Measurements from ENCODE around the gene TIMM22. TPM values are rescaled to one million over a fixed set of nuclear protein-coding genes. Genes with fewer than 3 reads are reported as not detected.

The TIMM22 gene
- total RNA-seq, 1 experiment from 2014 or later: 17.7 TPM

- intact Hi-C loops (cut with micrococcal nuclease): no loop called here
- ChIA-PET CTCF (no interaction called here), POLR2A (ENCODE audit: unreplicated experiment) (no interaction called here)
- Histone ChIP-seq H3K4me2 (ENCODE audit: low read length) (no peak overlapping the region), H4K20me1 (ENCODE audit: low read length) (no peaks in the 10 kb centered on the region), H3K36me3 (ENCODE audit: low read depth, low read length) (no peaks in the 10 kb centered on the region), H3K27me3 (ENCODE audit: low read length) (no peaks in the 10 kb centered on the region), H3K9me2 (replicated peaks; ENCODE audit: low read length) (no peaks in the 10 kb centered on the region), H3K27ac (ENCODE audit: low read length) (no peak overlapping the region), H3K4me1 (ENCODE audit: insufficient read depth, low read length) (no peaks in the 10 kb centered on the region), H3K9ac (ENCODE audit: low read length) (no peak overlapping the region), H3K79me2 (ENCODE audit: low read length) (no peaks in the 10 kb centered on the region), H3F3A (ENCODE audit: low read length, unreplicated experiment) (no peaks in the 10 kb centered on the region), H3K4me3 (ENCODE audit: low read length) (no peak overlapping the region), H3K9me3 (ENCODE audit: low read length) (no peaks in the 10 kb centered on the region), H2AFZ (ENCODE audit: low read length) (no peak overlapping the region)
- TF ChIP-seq EZH2 (IDR thresholded peaks at IDR 0.05; ENCODE audit: low read length, unreplicated experiment) (no peak), EZH2phosphoT487 (IDR thresholded peaks at IDR 0.05; ENCODE audit: borderline replicate concordance, low read length) (no peak), CTCF (conservative IDR thresholded peaks at IDR 0.05; ENCODE audit: low read depth, low read length) (no peak)
- ATAC-seq (no peak), DNase-seq (no peak)
- BruUV-seq (replicated peaks): no TSS peak
Measured at GRCh38 chr17:1050996-1051925, 54.3 kb downstream of the TIMM22 start.

Small RNA genes within 50 kb of the gene (microRNA-seq; reads per million reads assigned to microRNA genes)
- 1.8 reads per million for gene MIR3183 (ENCODE audit: unreplicated experiment)

Other genes starting within 250 kb of the TIMM22 start
- 24.6 and 25.0 TPM in 2 replicates for gene GEMIN4, start 244.9 kb upstream of the TIMM22 start, total RNA-seq (2014; rRNA removed)
- gene GLOD4, start 214.8 kb upstream of the TIMM22 start, total RNA-seq (2014; rRNA removed): 33.8 and 40.6 TPM in 2 replicates
- 32.1 and 40.4 TPM in 2 replicates for gene MRM3, start 214.8 kb upstream of the TIMM22 start, total RNA-seq (2014; rRNA removed)
- gene NXN, start 17.4 kb upstream of the TIMM22 start, total RNA-seq (2014; rRNA removed): 20.8 and 25.6 TPM in 2 replicates
- 35.4 and 58.5 TPM in 2 replicates for gene ABR, start 182.9 kb downstream of the TIMM22 start, total RNA-seq (2014; rRNA removed)